Fibroblast of skin of left biceps (primary cell): Measurements from ENCODE around the gene MFF.
A peak's percentile ranks its signal among the peaks of the same experiment; 100 is the strongest.

Experiments used
- DNase-seq, 2 experiments: peaks; one replicate each; pipeline ENCODE4 v3.0.0-alpha.2; 2013; ENCODE audit warnings: low read depth in 2 of 2

The MFF gene

GRCh38 chr2:227324995-227325838 lies at the start of gene MFF:
MFF (plus strand) TSS chr2:227325251; CDS start chr2:227330666, 5,415 bp downstream.
- DNase-seq = peak; percentile 78 to 79

GRCh38 chr2:227280895-227281294 lies 44.2 kb upstream of the MFF start:
- no peak for DNase-seq

GRCh38 chr2:227285741-227286236 lies 39.3 kb upstream of the MFF start:
- DNase-seq = no peak

GRCh38 chr2:227287771-227288170 lies 37.3 kb upstream of the MFF start:
- no peak for DNase-seq

GRCh38 chr2:227292314-227292713 lies 32.7 kb upstream of the MFF start:
- DNase-seq = no peak

GRCh38 chr2:227293531-227293930 lies 31.5 kb upstream of the MFF start:
- DNase-seq = no peak

- no peak for DNase-seq
Measured at GRCh38 chr2:227295806-227296205, 29.2 kb upstream of the MFF start.

GRCh38 chr2:227296671-227297405 lies 28.2 kb upstream of the MFF start:
- DNase-seq = no peak

GRCh38 chr2:227301523-227301922 lies 23.5 kb upstream of the MFF start:
- no peak for DNase-seq

- no peak for DNase-seq
Measured at GRCh38 chr2:227308784-227309183, 16.3 kb upstream of the MFF start.

- DNase-seq = no peak
Measured at GRCh38 chr2:227310756-227311110, 14.3 kb upstream of the MFF start.

GRCh38 chr2:227311861-227312506 lies 13.1 kb upstream of the MFF start:
- no peak for DNase-seq

GRCh38 chr2:227312579-227312978 lies 12.5 kb upstream of the MFF start:
- DNase-seq = no peak

GRCh38 chr2:227313310-227313709 lies 11.7 kb upstream of the MFF start:
- no peak for DNase-seq

GRCh38 chr2:227317834-227318233 lies 7.2 kb upstream of the MFF start:
- no peak for DNase-seq

GRCh38 chr2:227320305-227321094 lies 4.6 kb upstream of the MFF start:
- no peak for DNase-seq

- DNase-seq = no peak
Measured at GRCh38 chr2:227322530-227323205, 2.4 kb upstream of the MFF start.

GRCh38 chr2:227323818-227324217 lies 1.2 kb upstream of the MFF start:
- DNase-seq = no peak

- DNase-seq = peak in 1 of 2 experiments; percentile 8
Measured at GRCh38 chr2:227324642-227324994, 433 bp upstream of the MFF start.

GRCh38 chr2:227325839-227326195 lies 766 bp downstream of the MFF start:
- no peak for DNase-seq

- no peak for DNase-seq
Measured at GRCh38 chr2:227326783-227327182, 1.7 kb downstream of the MFF start.
